ENCODE data around the gene PAX8.
"Not testable (repeated sequence)": the region's sequence is repeated elsewhere in the genome, so short reads cannot be mapped to it uniquely, and the experiment has no call there.

PAX8 gene

DNA sequence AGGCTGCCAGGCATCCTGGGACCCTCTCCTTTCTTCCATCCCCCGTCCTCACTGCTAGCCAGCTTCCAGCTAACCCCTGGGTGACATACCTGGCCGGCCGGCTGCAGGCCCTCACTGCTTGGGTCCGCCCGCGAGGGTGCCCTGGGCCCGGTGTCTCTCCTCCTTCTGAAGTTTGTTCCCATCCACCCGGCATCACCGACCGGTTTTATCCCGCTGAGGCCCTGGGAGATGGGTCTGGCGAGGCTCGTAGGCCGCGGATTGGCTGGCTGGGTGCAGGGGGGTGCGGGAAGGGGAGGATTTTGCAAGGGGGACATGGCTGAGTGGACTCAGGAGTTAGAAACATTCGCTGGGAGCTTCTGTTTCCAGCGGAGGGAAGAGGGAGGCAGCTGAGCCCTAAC, at the start of gene PAX8:
Gene PAX8 (minus strand): TSS at position 180 of the 398 bp plus-strand sequence. CDS start 527 bp downstream, outside the sequence.
- DNase-seq: no peak

DNA sequence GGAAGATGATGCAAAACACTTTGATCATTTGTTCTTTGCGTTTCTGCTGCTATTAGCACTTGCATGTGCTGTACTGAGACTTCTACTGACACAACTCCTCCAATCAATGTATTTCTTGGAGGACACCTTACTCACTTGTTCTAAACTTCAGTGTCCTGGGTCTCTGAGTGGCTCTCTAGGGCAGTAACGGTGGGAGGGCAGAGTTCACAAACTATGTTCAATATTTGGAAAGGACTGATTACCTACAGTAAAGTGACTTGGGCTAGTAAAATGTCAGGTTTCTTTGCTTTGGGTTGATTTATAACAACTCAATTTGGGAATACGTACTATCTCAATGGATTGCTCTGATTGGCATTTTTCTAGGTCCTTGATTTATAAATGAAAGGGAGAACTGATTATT, 49.3 kb upstream of the PAX8 start:
- DNase-seq: no peak

DNA sequence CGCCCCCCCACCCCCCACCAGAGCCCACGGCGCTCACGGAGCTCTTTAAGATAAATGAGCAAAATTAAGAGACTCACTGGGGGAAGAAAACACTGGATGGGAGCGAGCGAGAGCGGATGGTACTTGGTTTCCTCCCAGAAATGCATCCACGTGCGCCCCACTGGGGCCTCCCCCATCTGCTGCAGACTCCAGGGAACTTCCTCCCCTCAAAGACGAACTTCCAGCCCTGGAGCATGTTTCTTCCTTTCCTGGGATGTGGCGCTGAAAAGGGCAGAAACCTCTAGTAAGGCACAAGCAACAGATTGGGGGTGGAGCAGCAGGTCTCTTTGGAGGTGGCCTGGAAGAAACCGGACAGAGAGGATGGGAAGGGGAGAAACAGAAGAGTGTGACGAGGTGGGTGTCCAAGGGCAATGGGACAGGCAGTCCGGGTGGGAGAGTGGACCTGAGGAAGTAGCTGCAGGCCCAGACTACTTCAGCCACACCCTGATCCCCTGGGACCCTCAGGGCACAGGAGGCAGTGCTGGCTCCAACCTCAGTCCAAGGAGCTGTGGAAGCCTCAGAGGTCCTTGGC, 46.5 kb upstream of the PAX8 start:
- not testable (repeated sequence) for DNase-seq

DNA sequence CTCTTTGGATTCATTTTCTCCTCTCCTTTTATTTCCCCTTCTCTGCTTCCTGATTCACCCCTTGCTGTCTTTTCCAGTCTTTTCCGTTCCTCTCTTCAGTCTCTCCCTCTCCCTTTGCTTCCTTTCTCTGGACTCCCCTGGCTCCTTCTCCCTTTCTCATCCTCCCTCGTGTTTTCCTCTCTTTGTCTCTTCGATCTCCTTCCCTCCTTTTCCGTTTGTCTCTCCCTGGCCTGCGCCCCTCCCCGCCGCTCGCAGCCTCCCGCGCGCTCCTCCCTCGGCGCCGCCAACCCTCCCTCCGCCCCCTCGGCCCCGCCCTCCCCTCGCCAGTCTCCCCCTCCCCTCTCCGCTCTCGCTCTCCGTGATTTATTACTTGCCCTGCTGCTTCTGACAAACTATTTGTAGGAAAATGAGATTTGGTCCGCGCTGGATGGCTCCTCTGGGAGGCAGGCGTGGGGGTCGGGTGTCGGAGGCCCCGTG, 46.0 kb upstream of the PAX8 start:
- peak; percentile 35 for DNase-seq

DNA sequence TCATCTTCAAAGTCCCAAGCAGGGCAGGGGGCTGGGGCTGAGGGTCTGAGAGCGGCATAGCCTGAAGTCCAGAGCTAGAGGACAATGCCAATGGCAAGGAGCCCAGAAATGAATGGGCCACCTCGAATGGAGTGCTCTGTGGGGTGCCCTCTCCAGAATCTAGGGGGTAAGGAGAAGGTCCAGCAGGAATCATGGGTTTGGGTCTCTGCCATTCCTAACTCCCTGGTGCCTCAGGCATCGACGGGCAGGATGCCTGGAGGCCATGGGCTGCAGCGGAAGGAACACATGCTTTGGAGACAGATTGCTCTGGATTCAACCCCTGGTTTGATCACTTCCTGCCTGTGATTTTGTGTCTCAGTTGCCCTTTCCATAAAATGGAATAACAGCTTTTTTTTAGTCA, 44.4 kb upstream of the PAX8 start:
- DNase-seq: not testable (repeated sequence)

DNA sequence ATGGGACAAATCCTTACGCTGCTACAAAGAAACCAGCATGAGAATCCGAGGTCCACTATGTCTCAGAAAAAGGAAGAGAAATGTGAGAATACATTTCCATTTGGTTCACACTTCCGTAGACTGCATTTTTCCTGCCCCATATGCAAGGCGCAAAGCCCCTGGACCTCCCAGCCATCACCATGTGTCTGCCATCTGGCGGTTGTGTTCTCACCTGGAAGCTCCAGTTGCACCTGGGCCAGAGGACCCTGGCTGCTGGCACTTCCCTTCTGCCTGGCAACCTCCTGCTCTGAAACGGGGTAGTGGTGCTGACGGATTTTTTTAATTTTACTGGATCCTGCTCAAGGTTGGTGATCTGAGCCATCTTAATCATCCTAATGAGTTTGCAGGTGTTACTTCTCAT, 41.4 kb upstream of the PAX8 start:
- not testable (repeated sequence) for DNase-seq

DNA sequence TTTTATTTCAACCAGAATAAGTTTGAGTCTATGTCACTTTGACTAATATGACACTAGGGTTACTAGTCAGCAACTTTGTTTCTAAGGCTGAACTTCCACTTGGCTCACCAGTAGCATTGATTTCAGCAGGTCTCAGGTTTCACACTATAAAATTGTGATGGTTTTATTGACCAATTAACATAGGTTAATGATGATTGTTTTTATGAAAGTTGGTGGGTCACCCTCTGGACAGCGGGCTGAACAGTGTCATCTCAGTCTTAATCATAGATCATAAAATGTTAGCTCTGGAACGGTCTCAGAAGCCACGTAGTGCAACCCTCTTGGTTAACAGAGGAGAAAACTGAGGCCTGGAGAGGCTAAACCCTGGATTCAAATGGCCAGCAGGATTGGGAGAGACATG, 40.2 kb upstream of the PAX8 start:
- DNase-seq: not testable (repeated sequence)

DNA sequence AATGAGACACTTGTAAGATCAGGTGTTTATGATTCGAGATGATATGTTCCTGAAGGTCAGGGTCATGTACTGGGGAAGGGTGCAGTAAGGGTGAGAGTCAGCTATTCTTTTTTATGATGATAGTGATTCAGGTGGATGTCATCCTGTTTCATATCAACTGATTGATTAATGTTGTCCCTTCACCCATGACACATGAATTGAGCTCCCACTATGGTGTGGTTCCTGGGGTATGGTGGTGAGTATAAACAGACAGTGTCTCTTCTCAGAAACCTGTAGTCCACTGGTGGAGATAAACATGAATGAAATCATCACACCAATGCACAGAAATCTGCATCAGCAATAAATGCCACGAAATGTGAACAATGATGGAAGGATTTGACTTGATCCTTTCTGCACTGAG, 37.4 kb upstream of the PAX8 start:
- DNase-seq: no peak

DNA sequence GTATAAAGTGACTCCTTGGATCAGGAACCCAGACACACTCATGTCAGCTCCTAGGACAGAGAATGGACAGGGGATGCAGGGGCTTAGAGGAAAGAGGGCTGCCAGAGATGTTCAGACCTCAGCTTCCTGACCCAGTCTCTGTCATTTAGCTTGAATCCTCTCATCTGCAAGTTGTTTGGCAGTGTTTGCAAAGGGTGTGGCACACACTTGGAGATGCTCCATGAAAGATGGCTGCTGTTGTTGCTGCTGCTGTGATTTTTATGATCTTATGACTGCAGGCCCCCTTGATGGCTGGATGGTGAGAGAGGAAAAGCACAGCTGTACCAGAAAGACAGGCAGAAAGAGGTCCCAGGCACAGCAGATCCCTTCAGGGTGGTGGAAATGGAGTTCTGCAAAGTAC, 35.9 kb upstream of the PAX8 start:
- not testable (repeated sequence) for DNase-seq

DNA sequence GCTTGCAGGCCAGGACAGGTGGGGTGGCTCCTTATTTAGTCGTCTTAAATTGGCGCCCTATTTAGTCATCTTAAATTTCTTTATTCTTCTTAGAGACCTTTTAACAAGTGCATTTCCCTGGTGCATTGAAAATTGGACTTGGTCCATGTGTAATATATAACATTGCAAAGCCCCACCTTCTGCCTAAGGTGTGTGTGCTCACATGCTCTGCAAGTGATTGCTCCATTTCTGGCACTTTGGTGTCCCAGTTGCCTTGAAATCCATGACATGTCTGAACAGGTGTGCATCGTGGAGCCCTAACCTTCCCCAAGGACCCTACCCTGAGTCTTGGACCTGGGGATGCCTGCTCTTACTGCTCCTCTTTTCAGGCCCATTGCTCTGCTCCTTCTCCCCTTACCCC, 35.5 kb upstream of the PAX8 start:
- DNase-seq: not testable (repeated sequence)

DNA sequence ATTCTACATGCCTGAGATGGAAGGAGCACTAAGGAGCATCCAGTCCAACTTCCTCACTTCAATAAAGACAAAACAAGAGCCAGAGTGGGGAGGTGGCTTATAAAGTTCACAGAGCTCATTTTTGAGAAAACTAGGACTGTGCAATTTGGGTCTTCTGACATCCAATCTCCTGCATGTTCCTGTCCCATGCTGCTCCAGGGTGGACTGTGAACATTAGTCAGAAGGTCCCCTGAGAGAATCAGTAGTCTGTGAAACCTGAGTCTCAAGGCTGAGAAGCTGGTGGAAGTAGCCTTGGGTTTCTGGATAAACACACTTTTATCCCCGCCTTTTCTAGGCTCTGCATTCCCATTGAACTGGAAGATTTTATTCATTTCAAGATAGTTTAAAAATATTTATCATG, 33.1 kb upstream of the PAX8 start:
- not testable (repeated sequence) for DNase-seq

DNA sequence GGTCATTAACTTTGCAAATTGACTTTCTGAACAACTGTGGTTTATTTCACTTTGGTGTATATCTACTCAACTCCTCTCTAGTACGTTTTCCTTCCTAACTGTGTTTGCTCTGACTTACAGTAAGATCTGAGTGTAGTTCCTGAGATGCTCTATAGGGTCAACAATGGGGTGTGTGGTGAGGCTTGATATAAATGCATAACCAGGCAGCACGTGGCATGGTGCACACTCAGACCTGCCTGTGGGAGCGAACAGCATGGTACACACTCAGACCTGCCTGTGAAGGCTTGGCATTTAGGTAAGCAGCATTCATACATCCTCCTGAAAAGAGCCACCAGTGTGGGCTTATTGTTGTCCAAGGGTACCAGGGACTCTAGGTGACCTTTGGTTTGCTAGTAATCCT, 32.5 kb upstream of the PAX8 start:
- not testable (repeated sequence) for DNase-seq

DNA sequence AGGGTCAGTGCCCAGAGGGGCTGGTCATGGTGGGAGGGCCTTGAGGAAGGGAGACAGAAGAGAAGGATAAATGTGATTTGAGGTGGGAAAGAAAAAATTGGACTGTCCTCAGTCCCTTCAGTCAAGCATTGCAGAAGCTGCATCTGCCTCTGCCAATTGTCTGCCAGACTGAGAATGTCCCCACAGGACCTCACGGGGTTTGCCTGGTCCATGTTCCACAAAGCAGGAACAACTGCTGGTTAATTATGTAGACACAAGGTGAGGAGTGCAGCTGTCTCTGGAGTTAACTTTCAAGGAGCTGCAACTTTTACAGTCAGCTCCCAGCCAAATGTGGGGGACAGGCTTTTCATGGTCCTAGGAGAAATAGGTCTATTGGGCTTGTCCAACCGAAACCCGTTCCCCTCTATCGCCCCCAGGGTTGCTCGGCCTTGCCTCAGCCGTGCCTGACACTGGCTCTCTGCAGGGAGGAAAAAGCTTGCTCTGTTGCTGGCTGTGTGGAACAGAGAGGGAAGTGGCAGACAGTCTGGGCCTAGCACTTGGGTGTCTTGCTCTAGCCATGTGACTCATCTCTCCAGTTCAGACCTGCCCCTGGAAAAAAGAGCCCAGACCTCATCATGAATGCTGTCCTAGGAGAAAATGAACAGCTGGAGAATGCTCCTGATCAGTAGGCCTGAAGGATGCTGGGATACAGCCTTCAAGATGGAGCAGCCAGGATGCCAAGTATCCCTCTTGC, 31.1 kb upstream of the PAX8 start:
- DNase-seq: no peak

DNA sequence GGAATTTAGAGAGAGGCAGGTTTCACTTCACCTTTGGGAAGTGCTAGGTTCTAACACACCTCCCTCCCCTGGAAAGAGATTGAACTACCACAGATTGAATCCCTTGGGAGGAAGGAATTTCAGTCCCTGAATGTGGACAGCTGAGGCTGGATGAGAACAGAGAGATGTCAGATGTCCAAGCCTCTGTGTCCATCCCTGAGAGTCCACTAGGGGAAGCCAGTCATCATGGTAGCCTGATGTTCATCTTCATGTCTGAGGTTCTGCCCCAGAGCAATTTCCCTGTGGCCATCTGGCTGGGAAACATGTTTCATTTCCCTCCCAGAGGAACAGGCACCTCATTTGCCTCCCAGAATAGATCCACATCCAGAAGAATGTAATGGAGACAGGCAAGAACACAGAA, 30.1 kb upstream of the PAX8 start:
- DNase-seq: not testable (repeated sequence)

DNA sequence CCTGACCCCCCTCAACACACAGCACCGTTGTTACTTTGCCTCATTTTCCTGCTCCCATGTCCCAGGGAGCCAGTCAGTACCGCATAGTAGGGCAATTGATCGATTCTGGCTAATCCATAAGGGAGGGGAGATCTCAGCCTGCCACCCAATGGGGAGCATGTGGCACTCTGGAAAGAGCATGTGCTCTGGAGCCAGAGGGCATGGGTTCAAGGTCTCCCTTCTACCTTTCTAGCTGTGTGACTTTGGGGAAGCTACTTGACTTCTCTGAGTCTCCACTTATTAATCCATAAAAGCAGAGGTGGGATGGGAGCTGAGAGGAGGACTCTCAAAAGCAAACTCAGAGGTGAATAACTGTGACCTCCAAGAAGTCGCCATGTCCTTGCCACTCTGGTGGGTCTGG, 27.5 kb upstream of the PAX8 start:
- DNase-seq: not testable (repeated sequence)

DNA sequence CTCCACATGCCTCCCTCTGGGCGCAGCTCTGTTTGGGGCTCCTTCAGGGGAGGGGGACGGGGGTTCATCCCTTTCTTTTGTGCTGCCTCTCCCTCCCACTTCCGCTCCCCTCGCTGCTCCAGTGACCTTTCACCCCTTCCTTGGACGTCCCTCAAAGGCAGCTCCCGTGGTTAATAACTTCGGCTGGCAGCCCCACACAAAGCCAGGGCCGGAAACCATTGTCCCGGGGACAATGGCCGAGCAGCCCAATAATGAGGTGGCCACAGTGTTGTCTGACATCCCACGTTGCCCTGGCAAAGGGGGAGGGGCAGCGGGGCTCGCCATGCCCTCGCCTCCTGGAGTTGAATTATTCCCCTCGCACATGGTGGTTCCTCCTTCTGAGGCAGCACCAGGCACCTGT, 27.0 kb upstream of the PAX8 start:
- not testable (repeated sequence) for DNase-seq

DNA sequence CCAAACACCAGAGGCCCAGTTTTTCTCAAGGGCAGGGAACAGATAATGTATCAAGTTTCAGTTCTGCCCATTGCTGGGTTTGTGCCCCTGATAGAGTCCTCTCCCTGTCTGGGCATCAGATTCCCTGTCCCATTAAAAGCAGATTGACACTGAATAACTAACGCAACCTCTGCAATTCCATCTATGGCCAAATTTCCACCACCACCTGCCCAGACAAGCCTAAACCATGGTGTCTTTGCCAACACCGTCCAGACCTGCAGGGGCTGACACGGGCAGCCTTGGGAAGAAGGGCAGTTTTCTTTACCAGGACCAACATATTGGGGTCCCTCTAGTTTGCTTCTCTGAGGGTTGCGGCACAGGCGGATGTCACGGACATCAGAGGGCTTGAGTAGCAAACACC, 26.4 kb upstream of the PAX8 start:
- DNase-seq: no peak

DNA sequence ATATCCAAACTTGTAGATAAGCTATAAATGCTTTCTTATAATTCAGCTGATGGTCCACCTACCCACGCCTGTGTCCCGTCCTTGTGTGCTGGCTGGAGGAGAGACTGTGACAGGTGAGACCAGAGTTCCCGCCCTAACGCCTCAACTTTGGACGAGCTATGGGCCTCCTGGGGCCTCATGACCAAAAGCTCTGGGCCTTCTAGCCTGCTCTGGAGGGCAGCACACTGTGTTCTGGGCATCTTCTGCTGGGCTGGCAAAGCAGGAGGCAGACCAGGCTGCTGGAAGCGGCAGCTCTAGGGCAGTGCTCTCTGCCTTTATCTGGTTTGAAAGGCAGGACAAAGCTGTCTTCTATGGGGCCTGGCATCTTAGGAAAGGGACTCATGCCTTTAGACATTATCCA, 26.0 kb upstream of the PAX8 start:
- no peak for DNase-seq

DNA sequence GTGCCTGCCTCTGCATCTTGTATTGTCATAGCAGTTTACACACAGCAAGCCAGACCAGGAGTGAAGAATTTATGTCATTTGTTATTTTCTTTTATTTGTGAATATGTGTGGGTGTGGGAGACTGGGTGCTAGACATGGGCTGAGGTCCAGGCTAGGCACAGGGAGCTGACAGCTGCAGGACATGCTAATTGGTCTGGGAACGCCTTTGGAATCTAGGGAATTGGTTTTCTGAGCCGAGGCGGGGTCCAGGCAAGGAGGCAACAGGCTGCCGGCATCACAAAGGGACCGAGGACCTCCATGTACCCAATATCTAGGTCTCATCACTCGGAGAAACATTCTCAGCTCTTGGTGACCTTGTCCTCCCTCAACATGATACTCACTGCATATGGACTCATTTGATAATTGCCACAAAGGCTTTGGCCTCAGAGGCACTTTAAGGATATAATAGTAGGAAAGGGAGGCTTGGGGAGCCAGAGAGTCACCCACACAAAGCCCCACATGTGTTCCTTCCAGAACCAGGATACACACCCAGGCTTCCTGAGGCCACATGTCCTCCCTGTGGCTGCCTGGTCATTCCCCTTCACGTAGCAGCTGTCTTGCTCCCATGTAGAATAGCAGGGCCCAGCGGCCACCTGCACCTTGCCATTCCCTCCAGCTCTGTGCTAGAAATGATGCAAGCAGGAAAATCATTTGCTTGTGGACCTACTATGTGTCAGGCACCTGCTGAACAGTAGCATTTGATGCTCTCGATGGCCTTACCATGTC, 23.7 kb upstream of the PAX8 start:
- not testable (repeated sequence) for DNase-seq

DNA sequence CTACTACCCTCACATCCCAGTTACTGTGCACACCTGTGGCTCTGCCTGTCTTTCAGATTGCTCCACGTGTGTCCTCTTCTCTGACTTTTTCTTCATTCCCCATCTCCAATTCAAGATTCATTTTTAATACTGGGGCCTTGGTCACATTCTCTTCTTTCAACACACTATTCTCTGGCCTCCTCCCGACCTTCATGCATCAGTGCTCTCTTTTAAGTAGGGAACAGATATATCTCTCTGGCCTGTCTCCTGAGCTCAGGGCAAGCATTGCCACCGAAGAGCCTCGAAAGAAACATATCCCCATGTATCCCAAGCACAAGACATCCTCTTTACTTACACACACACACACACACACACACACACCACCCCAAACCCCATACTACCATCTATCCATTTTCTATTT, 21.6 kb upstream of the PAX8 start:
- DNase-seq: no peak

DNA sequence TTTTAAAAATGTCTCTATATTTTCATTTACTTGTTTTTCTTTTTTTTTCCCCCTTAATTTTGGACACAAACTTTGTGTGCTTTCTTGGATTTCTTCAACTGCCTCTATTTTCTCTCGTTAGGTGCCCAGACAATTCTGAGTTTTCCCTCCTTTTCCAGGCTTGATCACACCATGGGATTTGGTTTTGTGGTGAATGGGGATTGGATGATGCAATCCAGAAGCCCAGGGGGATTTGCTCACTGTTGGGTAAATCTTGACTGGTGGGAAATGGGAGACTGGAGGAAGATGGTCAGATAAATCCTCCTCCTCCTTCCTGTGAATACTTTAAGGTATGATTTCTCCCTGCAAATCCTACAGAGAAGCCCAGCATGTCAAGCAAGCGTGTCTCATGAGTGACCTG, 19.5 kb upstream of the PAX8 start:
- no peak for DNase-seq

DNA sequence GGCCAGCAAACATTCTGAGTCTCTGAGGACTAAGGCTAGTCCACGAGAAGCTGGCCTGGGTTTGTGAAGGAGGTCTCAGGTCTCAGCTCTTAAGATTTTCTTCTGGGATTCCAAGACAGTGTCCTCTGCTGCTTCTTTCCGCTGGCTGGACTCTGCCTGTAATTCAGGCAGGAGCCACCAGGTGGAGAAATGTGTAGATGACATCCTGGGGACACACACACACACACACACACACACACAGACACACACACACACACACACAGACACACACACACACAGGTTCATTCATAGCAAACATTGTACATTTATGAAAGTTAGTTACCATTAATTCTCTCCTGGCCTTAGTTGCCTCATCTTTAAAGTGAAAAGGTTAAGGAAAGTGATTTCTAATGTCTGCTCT, 18.9 kb upstream of the PAX8 start:
- DNase-seq: peak; percentile 23

DNA sequence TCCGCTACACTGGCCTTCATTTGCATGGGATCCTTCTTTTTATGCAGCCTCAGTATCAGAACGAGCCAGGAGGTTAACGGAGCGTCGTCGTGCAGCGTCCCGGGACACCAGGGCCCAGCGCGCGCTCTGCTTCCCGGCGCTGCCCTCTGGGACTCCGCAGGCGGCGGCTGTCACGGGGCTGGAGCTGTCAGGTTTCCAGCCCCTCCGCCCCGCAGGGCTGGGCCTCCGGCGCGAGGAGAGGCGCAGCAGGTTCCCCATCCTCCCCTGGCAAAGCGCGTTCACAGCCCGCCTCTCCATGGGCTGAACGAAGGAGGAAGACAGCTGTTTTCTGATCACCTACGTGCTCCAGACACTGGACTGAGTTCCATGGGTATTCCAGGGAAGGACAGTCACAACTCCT, 12.5 kb upstream of the PAX8 start:
- DNase-seq: no peak

DNA sequence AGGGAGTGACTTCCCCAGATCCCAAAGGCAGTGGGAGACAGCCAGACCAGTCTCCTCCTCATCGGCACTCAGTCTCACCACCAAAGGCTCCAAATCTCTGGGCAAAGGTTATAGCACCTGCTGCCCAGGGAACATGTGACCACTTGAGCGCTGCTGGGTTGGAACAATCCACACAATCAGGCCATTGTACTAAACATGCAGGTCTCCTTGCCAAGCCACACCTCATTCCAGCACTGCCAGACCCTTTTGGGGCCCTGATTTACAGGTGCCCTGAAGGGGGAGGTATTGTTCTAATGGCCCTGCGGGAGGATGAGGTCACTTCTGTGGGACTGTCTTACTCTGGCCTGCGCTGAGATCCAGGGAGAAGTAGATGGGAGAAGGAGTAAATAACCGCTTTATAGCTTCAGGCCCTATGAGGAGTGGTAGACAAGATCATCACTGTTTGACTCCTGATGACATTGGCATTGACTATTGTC, 10.0 kb upstream of the PAX8 start:
- not testable (repeated sequence) for DNase-seq
